A549 (cell line): ENCODE measurements around the gene IDI1.

Experiments used
- HOXB5 ChIP-seq: fragments of 250-450 bp; sonication (Bioruptor Pico); IDR thresholded peaks from 2 replicates; pipeline ENCODE4 v1.5.0; 2020; ENCODE audit warnings: mild to moderate bottlenecking, moderate library complexity
- POLR2A ChIP-seq: IDR thresholded peaks from 2 replicates; pipeline ENCODE4 v1.6.1; 2012; ENCODE audit warnings: mild to moderate bottlenecking, low read length
- RFX5 ChIP-seq: fragments of 450-650 bp; IDR thresholded peaks from 2 replicates; pipeline ENCODE4 v1.7.1; 2014; ENCODE audit warnings: antibody characterized with exemption, mild to moderate bottlenecking, moderate library complexity
- SREBF2 ChIP-seq: fragments of 450-650 bp; IDR thresholded peaks from 2 replicates; pipeline ENCODE4 v1.6.1; 2014; ENCODE audit warnings: mild to moderate bottlenecking, moderate library complexity
- TF ChIP-seq, protein P1 (sequence below): fragments of >200 bp; sonication (Bioruptor Twin); formaldehyde crosslinking; IDR thresholded peaks from 3 replicates; pipeline ENCODE4 v1.5.1; 2016

DNA sequence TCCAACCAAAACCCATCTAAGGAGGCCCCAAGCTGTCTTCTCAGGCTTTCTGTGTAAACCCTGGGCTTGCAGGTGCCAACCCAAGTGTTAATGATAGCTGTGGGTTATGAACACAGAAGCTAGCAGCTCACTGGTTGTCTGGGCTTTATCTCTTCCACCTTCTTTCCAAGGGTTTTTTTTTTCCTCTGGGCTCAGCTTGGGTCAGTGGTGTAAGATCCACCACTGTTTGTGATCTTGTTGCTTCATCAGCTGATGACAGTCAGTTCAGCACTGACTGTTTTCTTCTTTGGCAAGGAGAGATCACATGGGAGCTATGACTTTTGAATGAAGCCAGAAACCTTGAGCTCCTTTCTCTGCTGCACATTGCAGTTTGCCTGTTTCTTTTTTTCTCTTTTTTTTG lies 56.0 kb downstream of the IDI1 start:
- TF ChIP-seq POLR2A (no peak), SREBF2 (no peak), HOXB5 (CRISPR knock-in tag) (no peak), RFX5 (no peak)
- TF ChIP-seq, protein P1, sequence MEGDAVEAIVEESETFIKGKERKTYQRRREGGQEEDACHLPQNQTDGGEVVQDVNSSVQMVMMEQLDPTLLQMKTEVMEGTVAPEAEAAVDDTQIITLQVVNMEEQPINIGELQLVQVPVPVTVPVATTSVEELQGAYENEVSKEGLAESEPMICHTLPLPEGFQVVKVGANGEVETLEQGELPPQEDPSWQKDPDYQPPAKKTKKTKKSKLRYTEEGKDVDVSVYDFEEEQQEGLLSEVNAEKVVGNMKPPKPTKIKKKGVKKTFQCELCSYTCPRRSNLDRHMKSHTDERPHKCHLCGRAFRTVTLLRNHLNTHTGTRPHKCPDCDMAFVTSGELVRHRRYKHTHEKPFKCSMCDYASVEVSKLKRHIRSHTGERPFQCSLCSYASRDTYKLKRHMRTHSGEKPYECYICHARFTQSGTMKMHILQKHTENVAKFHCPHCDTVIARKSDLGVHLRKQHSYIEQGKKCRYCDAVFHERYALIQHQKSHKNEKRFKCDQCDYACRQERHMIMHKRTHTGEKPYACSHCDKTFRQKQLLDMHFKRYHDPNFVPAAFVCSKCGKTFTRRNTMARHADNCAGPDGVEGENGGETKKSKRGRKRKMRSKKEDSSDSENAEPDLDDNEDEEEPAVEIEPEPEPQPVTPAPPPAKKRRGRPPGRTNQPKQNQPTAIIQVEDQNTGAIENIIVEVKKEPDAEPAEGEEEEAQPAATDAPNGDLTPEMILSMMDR = no peak
